Fibroblast of skin of back (primary cell): ENCODE data around the gene GTF3C4.
"Not testable (repeated sequence)": the region's sequence is repeated elsewhere in the genome, so short reads cannot be mapped to it uniquely, and the experiment has no call there.

Experiments
- DNase-seq: peaks from one replicate; pipeline ENCODE4 v3.0.0-alpha.2; 2013

Gene GTF3C4

GRCh38 chr9:132708239-132708638, 38.0 kb downstream of the GTF3C4 start:
- DNase-seq: no peak

DNA sequence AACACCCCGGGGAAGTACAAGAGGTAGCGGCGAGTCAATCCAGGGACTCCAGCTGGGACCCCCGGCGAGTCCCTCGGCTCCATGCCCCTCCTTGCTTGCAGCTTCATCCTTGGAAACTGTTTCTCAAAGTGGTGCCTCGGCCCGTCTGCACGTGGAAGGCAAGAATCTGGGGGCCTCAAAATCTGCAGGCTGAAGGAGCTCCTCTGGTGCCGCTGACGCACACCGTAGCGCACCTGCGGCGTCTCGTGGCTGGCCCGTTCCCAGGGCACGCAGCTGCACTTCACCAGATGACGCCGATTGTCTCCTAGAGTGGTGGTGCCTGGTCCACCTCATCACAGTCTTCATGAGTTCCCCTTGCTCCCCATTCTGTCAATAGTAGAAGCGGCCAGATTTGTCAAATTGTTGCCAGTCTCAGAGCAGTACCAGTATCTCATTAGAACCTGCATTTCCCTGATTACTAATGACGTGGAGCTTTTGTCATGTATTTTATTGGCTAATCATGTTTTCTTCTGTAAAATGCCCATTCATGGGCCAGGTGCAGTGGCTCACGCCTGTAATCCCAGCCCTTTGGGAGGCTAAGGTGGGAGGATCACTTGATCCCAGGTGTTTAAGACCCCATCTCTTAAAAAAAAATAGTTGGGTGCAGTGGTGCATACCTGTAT, 38.6 kb downstream of the GTF3C4 start:
- DNase-seq: no peak

DNA sequence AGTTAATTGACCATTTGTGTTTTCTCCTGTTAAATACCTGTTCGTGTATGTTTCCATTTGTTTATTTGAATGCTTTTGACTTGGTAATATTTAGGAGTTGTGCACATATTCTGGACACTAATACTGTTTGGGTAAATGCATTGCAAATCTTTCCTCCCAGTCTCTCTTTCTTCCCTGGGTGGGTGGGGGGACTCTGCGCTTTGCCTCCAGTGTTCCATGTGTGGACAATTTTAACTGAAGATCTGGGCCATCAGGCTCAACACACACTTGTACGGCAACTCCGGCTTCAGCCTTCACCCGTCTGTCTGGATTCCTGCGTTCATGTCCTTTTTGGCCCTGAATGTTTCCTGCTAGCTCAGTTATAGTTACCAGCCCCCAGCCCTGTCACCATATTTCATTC, 40.1 kb downstream of the GTF3C4 start:
- DNase-seq: no peak

- not testable (repeated sequence) for DNase-seq
Observed at GRCh38 chr9:132711152-132711551, 40.9 kb downstream of the GTF3C4 start.

DNA sequence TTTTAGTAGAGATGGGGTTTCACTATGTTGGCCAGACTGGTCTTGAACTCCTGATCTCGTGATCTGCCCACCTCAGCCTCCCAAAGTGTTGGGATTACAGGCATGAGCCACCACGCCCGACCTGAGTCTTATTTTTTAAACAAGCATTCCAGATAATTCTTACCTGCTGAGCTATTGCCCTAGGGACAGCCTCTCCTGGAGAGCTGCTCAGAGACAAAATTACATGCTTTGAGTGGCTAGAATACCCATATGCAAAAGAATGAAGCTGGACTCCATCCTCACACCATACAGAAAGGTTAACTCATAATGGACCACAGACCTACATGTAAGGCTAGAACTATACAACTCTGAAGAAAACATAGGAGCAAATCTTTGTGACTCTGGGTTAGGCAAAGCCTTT, 41.6 kb downstream of the GTF3C4 start:
- DNase-seq: no peak

- no peak for DNase-seq
Observed at GRCh38 chr9:132712753-132713152, 42.5 kb downstream of the GTF3C4 start.

- no peak for DNase-seq
Observed at GRCh38 chr9:132716007-132716406, 45.7 kb downstream of the GTF3C4 start.

DNA sequence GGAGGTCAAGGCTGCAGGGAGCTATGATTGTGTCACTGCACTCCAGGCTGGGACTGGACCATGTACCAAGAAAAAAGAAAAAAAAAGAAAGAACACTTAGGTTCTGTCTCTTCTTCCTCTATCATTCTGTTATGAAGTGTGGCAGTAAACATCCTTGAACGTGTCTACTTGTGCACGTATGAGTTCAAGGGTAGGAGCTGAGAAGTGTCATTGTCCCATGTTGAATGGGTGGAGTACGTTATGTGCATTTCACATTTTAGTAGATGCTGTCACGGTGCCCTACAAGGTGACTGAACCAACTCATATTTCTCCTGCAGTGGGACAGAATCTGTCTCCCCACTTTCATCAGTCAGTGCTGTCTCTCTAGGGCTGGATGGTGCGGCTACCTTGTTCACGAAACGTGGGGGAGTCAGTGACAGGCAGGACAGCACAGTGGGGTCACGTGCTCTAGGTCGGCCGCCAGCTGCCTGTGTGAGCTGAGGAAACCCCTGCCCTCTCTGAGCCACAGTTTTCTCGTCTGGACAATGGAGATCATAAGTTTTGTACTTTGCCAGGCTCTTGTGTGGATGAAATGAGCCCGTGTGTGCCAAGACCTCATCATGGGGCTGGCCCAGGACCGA, 47.2 kb downstream of the GTF3C4 start:
- DNase-seq: no peak

GRCh38 chr9:132718381-132718928, 48.2 kb downstream of the GTF3C4 start:
- DNase-seq: not testable (repeated sequence)

DNA sequence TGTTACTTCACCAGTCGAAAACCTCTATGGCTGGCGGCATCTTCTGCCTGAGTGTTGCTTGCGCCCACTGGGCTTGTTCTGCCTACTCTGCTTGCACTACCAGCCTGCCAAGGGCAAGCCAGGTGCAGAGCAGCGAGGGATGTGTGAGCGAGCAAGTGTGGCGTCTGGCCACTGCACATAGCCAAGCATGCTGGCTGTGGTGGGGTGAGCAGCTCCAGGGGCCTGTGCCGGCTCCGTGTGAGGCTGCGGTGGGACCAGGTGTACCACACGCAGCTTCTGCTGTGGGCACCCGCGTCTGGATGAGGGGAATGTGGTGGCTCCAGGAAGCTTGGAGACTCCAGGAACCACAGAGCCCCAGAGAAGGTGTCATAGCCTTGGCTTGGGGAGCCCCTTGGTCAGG, 51.4 kb downstream of the GTF3C4 start:
- no peak for DNase-seq

- DNase-seq: no peak
Observed at GRCh38 chr9:132722564-132723065, 52.4 kb downstream of the GTF3C4 start.

- no peak for DNase-seq
Observed at GRCh38 chr9:132723809-132724208, 53.5 kb downstream of the GTF3C4 start.

GRCh38 chr9:132725306-132725705, 55.0 kb downstream of the GTF3C4 start:
- no peak for DNase-seq

DNA sequence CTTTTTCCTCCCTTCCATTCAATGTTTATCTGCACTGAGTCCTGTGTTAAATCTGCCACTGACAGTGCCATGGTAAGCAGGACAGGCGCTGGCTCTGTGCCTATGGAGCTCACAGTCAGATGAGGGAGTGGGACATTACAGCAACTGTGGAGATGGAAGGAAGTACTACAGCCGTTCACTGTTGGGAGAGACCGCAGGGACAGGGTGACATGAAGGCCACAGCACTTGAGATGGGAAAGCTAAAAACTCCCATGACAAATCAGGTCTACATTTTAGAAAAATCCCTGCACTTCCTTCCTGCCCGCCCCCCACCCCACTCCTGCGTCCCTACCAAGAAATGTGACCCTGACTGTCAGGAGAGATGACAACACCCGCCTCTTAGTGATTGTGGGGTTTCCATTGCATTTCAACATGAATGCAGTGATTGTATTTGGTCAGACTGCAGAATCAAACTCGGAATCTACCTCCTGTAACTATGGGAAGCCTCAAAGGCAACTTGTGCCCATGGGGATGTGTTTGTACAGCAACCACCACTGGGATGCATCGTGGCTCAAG, 56.4 kb downstream of the GTF3C4 start:
- no peak for DNase-seq

- DNase-seq: no peak
Observed at GRCh38 chr9:132728071-132728470, 57.8 kb downstream of the GTF3C4 start.

DNA sequence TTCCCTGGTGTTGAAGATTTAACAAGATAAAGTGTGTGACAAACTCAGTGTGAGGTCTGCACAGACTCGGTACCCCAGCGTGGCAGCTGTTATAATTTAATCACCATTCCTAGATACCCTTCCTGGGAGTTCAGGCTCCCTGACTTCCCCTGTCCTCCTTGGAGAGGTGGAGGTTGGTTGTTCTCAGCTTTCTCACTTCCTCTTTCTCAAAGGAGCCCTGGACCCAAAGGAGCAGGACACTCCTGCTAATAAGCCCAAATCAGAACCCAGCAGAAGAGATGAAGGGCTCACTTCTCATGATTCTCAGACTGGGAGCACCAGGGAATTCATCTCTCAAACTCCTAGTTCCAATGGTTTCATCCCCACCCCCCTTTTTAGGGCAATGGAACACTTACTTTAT, 58.2 kb downstream of the GTF3C4 start:
- no peak for DNase-seq

GRCh38 chr9:132729235-132729890, 59.1 kb downstream of the GTF3C4 start:
- DNase-seq: no peak

- no peak for DNase-seq
Observed at GRCh38 chr9:132730054-132731033, 60.1 kb downstream of the GTF3C4 start.

- DNase-seq: no peak
Observed at GRCh38 chr9:132731230-132731629, 61.0 kb downstream of the GTF3C4 start.

GRCh38 chr9:132732326-132733259, 62.3 kb downstream of the GTF3C4 start:
- peak; percentile 7 for DNase-seq
